Colonic mucosa (tissue), 4 donors: ENCODE results near the gene NEURL2. TPM values are rescaled to one million over a fixed set of nuclear protein-coding genes. Genes with fewer than 3 reads are reported as not detected.

Experiments used
- DNase-seq: peaks from one replicate; pipeline ENCODE4 v3.0.0-alpha.2; 2020
- H3K27ac ChIP-seq: fragments of 200-600 bp; one replicate; pipeline ENCODE4 v1.8.0; 2021
- H3K27me3 ChIP-seq: fragments of 200-600 bp; one replicate; pipeline ENCODE4 v1.8.0; 2021
- H3K36me3 ChIP-seq: fragments of 200-600 bp; one replicate; pipeline ENCODE4 v1.8.0; 2021
- H3K4me1 ChIP-seq: fragments of 200-600 bp; one replicate; pipeline ENCODE4 v1.8.0; 2021; ENCODE audit warnings: mild to moderate bottlenecking
- H3K4me3 ChIP-seq: fragments of 200-600 bp; one replicate; pipeline ENCODE4 v1.8.0; 2021
- H3K9ac ChIP-seq, 2 donors: one replicate each; pipeline ENCODE4 v1.7.0; 2013; ENCODE audit warnings: control low read depth in 2 of 2, low read depth in 2 of 2, low read length in 2 of 2
- H3K9me3 ChIP-seq: fragments of 200-600 bp; one replicate; pipeline ENCODE4 v1.8.0; 2021
- intact Hi-C: fragments of 100-400 bp; cut with DNase I; formaldehyde crosslinking; loops from one replicate; pipeline ENCODE4 v1.14.1; 2022
- total RNA-seq, 2 donors: library from RNA; stranded (reverse); fragmentation: NEBNext Ultra II Directional in 1 of 2; extraction: Animal tissue kit (Norgen Biotek cat#: 25700) in 1 of 2; gene quantifications; one replicate each; pipeline ENCODE4 v1.2.1, GENCODE V29; 2021
- TF ChIP-seq, protein P1 (sequence below): fragments of 200-600 bp; IDR thresholded peaks from one replicate; pipeline ENCODE4 v1.8.0; 2022; ENCODE audit warnings: antibody characterized with exemption, mild to moderate bottlenecking
- donor health status: healthy.
- donor health status: DM: no; HTN: no; CAD: no.
- donor health status: DM: no; HTN: no; CAD: no.

NEURL2 gene
- total RNA-seq, result 1 to 10 TPM; 3.5 to 4.0 TPM

- TF ChIP-seq, protein P1, sequence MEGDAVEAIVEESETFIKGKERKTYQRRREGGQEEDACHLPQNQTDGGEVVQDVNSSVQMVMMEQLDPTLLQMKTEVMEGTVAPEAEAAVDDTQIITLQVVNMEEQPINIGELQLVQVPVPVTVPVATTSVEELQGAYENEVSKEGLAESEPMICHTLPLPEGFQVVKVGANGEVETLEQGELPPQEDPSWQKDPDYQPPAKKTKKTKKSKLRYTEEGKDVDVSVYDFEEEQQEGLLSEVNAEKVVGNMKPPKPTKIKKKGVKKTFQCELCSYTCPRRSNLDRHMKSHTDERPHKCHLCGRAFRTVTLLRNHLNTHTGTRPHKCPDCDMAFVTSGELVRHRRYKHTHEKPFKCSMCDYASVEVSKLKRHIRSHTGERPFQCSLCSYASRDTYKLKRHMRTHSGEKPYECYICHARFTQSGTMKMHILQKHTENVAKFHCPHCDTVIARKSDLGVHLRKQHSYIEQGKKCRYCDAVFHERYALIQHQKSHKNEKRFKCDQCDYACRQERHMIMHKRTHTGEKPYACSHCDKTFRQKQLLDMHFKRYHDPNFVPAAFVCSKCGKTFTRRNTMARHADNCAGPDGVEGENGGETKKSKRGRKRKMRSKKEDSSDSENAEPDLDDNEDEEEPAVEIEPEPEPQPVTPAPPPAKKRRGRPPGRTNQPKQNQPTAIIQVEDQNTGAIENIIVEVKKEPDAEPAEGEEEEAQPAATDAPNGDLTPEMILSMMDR, result no peak
- intact Hi-C loops, result loop anchor here (5.0 kb wide), 2 partner anchors 41 to 71 kb away; partner anchors contain the start of gene PCIF1
- H3K4me1 ChIP-seq, result peaks cover 18% of the 10 kb centered on the region
- H3K27ac ChIP-seq, result peak within 1 kb of the TSS; percentile 71
- peak within 1 kb of the TSS; percentile 86 to 96 for H3K9ac ChIP-seq
- no peaks in the 10 kb centered on the region for H3K9me3 ChIP-seq
- peak within 1 kb of the TSS; percentile 94 for H3K4me3 ChIP-seq
- peak; percentile 97 for DNase-seq
- H3K36me3 ChIP-seq, result peaks cover 7% of the 10 kb centered on the region
- no peaks in the 10 kb centered on the region for H3K27me3 ChIP-seq
Measured at GRCh38 chr20:45890985-45891983, at the start of gene NEURL2, which contains the start of gene CTSA. NEURL2 (minus strand) TSS chr20:45891208; CDS start chr20:45890991, 217 bp downstream. CTSA (plus strand) TSS chr20:45891335; CDS start chr20:45891569, 234 bp downstream.

DNA sequence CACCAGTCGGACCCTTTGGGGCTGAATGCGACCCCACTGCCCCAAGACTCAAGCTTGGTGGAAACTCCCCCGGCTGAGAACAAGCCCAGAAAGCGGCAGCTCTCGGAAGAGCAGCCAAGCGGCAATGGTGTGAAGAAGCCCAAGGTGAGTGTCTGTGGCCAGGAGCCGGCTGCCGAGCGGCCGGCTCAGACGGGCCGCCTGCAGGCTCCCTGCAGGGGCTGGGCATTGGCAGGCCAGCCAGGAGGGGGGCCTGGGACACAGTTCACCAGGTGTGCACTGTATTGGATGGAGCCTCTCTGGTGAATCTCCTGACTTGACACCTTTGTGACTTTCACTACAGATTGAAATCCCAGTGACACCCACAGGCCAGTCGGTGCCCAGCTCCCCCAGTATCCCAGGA, 49.5 kb upstream of the NEURL2 start:
- Histone ChIP-seq H3K9me3 (no peaks in the 10 kb centered on the region), H3K27ac (no peak overlapping the region), H3K36me3 (peaks cover 21% of the 10 kb centered on the region), H3K4me3 (no peak overlapping the region), H3K9ac (no peak overlapping the region), H3K4me1 (no peaks in the 10 kb centered on the region), H3K27me3 (no peaks in the 10 kb centered on the region)
- intact Hi-C loops, result no loop called here
- TF ChIP-seq, protein P1, result no peak
- no peak for DNase-seq

DNA sequence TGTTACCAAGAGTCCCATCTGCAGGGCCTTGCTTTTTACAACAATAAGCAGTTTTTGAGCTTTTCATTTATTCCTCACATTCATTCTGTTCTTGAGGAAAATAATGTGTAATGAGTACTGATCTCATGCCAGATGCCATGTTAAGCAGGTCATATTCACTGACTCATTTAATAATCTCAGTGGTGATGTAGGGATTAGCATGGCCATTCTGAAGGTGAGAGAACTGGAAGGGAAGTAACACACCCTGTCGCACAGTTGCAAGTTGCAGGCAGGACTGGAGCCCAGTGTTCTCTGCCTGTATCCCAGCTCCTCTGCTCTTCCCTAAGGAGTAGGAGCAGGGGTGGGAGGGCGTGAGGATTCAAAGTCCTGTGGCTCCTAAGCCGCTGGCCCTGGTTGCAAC, 49.0 kb upstream of the NEURL2 start:
- H3K27me3 ChIP-seq, result no peaks in the 10 kb centered on the region
- no peaks in the 10 kb centered on the region for H3K9me3 ChIP-seq
- H3K9ac ChIP-seq, result no peak overlapping the region
- no peak overlapping the region for H3K27ac ChIP-seq
- TF ChIP-seq, protein P1, result no peak
- H3K4me1 ChIP-seq, result no peaks in the 10 kb centered on the region
- H3K36me3 ChIP-seq, result peaks cover 21% of the 10 kb centered on the region
- H3K4me3 ChIP-seq, result no peak overlapping the region
- intact Hi-C loops, result no loop called here
- no peak for DNase-seq

- intact Hi-C loops, result no loop called here
- TF ChIP-seq, protein P1, result no peak
- Histone ChIP-seq H3K36me3 (peaks cover 21% of the 10 kb centered on the region), H3K27ac (no peak overlapping the region), H3K4me3 (no peak overlapping the region), H3K4me1 (no peaks in the 10 kb centered on the region), H3K9ac (no peak overlapping the region), H3K9me3 (no peaks in the 10 kb centered on the region), H3K27me3 (no peaks in the 10 kb centered on the region)
- DNase-seq, result no peak
Measured at GRCh38 chr20:45938727-45939438, 47.9 kb upstream of the NEURL2 start.

DNA sequence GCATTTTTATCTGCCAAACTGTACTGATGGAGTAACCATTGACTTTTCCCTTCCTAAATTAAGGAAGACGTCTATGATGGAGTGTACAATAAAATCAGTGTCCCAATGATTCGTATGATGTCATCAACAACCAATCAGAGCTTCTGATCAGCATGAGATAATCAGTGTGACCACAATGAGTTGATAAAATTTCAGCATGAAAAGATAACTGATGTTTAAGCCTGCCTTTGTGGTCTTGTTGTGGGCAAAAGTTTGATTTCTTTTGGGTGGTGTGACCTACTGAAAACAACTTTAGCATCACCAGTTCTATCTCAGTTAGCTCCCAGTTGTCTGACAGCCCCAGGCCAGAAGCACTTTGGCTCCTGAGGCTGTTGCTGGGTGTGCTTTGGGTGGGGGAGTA, 46.8 kb upstream of the NEURL2 start:
- TF ChIP-seq, protein P1, result no peak
- H3K9me3 ChIP-seq, result no peaks in the 10 kb centered on the region
- no peak overlapping the region for H3K4me3 ChIP-seq
- no peaks in the 10 kb centered on the region for H3K27me3 ChIP-seq
- no peak overlapping the region for H3K27ac ChIP-seq
- peaks cover 15% of the 10 kb centered on the region for H3K36me3 ChIP-seq
- no peak for DNase-seq
- no peaks in the 10 kb centered on the region for H3K4me1 ChIP-seq
- intact Hi-C loops, result no loop called here
- H3K9ac ChIP-seq, result no peak overlapping the region
